Osteoblast (primary cell): ENCODE measurements around the gene GABPA. TPM values are rescaled to one million over a fixed set of nuclear protein-coding genes. Genes with fewer than 3 reads are reported as not detected.

Experiments
- DNase-seq: peaks from one replicate; pipeline ENCODE4 v3.0.0; 2011; ENCODE audit warnings: low spot score, mixed read lengths; ENCODE audit not compliant: insufficient read length; ENCODE audit errors: missing footprints
- H2AFZ ChIP-seq: 2 replicates; pipeline ENCODE4 v1.6.0; 2011; ENCODE audit warnings: mild to moderate bottlenecking, low read length
- H3K27ac ChIP-seq: 2 replicates; pipeline ENCODE4 v1.5.1; 2011; ENCODE audit warnings: mild to moderate bottlenecking, low read depth, low read length, moderate library complexity
- H3K27me3 ChIP-seq: 2 replicates; pipeline ENCODE4 v1.6.0; 2012; ENCODE audit warnings: mild to moderate bottlenecking, control low read depth, inconsistent platforms, low read length, moderate library complexity; ENCODE audit not compliant: insufficient read depth
- H3K36me3 ChIP-seq: 2 replicates; pipeline ENCODE4 v1.5.1; 2011; ENCODE audit warnings: mild to moderate bottlenecking, low read length, control low read depth, moderate library complexity; ENCODE audit not compliant: insufficient read depth
- H3K4me1 ChIP-seq: 2 replicates; pipeline ENCODE4 v1.5.1; 2011; ENCODE audit warnings: mild to moderate bottlenecking, low read length, control low read depth, moderate library complexity; ENCODE audit not compliant: insufficient read depth
- H3K4me2 ChIP-seq: 2 replicates; pipeline ENCODE4 v1.6.0; 2011; ENCODE audit warnings: mild to moderate bottlenecking, low read length; ENCODE audit not compliant: insufficient read depth
- H3K4me3 ChIP-seq: fragments of 200-600 bp; sonication (generic); 3 replicates; pipeline ENCODE4 v1.5.1; 2012; ENCODE audit warnings: mild to moderate bottlenecking, low read length, inconsistent platforms; ENCODE audit not compliant: insufficient read depth
- H3K79me2 ChIP-seq: 2 replicates; pipeline ENCODE4 v1.6.0; 2012; ENCODE audit warnings: mild to moderate bottlenecking, low read length, control low read depth, inconsistent platforms; ENCODE audit not compliant: insufficient read depth
- H3K9me3 ChIP-seq: 2 replicates; pipeline ENCODE4 v1.5.1; 2011; ENCODE audit warnings: low read depth, low read length, control low read depth
- H4K20me1 ChIP-seq: 2 replicates; pipeline ENCODE4 v1.6.0; 2012; ENCODE audit warnings: mild to moderate bottlenecking, low read length, control low read depth; ENCODE audit not compliant: insufficient read depth
- CTCF ChIP-seq: IDR thresholded peaks from 2 replicates; pipeline ENCODE4 v1.5.1; 2011; ENCODE audit warnings: mild to moderate bottlenecking, low read depth, low read length, moderate library complexity; ENCODE audit errors: extremely low read depth
- total RNA-seq: library from RNA; depleted of rRNA; stranded (reverse); fragments of >200 nt; gene quantifications from 2 replicates; pipeline ENCODE4 v1.2.3, GENCODE V29; 2012

Gene GABPA
- total RNA-seq, 1 donor, result 28.6 TPM

- H3K4me1 ChIP-seq, result peaks cover 3% of the 10 kb centered on the region
- no peak overlapping the region for H2AFZ ChIP-seq
- no peak for TF ChIP-seq CTCF
- no peak overlapping the region for H3K4me2 ChIP-seq
- no peaks in the 10 kb centered on the region for H3K36me3 ChIP-seq
- no peak overlapping the region for H3K27ac ChIP-seq
- H3K4me3 ChIP-seq, result no peak overlapping the region
- H3K9me3 ChIP-seq, result no peaks in the 10 kb centered on the region
- H3K27me3 ChIP-seq, result no peaks in the 10 kb centered on the region
- DNase-seq, result no peak
- no peaks in the 10 kb centered on the region for H3K79me2 ChIP-seq
- H4K20me1 ChIP-seq, result no peaks in the 10 kb centered on the region
Observed at GRCh38 chr21:25807191-25807590, 72.4 kb downstream of the GABPA start.

- H3K4me3 ChIP-seq, result no peak overlapping the region
- H4K20me1 ChIP-seq, result no peaks in the 10 kb centered on the region
- DNase-seq, result peak; percentile 44
- no peaks in the 10 kb centered on the region for H3K79me2 ChIP-seq
- no peak for TF ChIP-seq CTCF
- no peaks in the 10 kb centered on the region for H3K9me3 ChIP-seq
- H3K4me2 ChIP-seq, result no peak overlapping the region
- no peak overlapping the region for H2AFZ ChIP-seq
- no peaks in the 10 kb centered on the region for H3K27me3 ChIP-seq
- no peaks in the 10 kb centered on the region for H3K36me3 ChIP-seq
- H3K4me1 ChIP-seq, result peaks cover 3% of the 10 kb centered on the region
- no peak overlapping the region for H3K27ac ChIP-seq
Observed at GRCh38 chr21:25809013-25809412, 74.2 kb downstream of the GABPA start.

- Histone ChIP-seq H3K79me2 (no peaks in the 10 kb centered on the region), H3K4me1 (peaks cover 3% of the 10 kb centered on the region), H3K4me3 (no peak overlapping the region), H3K4me2 (no peak overlapping the region), H4K20me1 (no peaks in the 10 kb centered on the region), H3K27me3 (no peaks in the 10 kb centered on the region), H3K36me3 (no peaks in the 10 kb centered on the region), H3K9me3 (no peaks in the 10 kb centered on the region), H3K27ac (no peak overlapping the region), H2AFZ (no peak overlapping the region)
- no peak for TF ChIP-seq CTCF
- DNase-seq, result no peak
Observed at GRCh38 chr21:25811186-25811585, 76.4 kb downstream of the GABPA start.

- no peak for DNase-seq
- Histone ChIP-seq H2AFZ (no peak overlapping the region), H3K36me3 (no peaks in the 10 kb centered on the region), H3K9me3 (no peaks in the 10 kb centered on the region), H4K20me1 (no peaks in the 10 kb centered on the region), H3K4me3 (no peak overlapping the region), H3K4me2 (no peak overlapping the region), H3K79me2 (no peaks in the 10 kb centered on the region), H3K27me3 (no peaks in the 10 kb centered on the region), H3K27ac (no peak overlapping the region), H3K4me1 (peaks cover 3% of the 10 kb centered on the region)
- TF ChIP-seq CTCF, result no peak
Observed at GRCh38 chr21:25813917-25814316, 79.1 kb downstream of the GABPA start.
